GM19240 (cell line): ENCODE measurements around the gene CLCN1.
"Not testable (repeated sequence)": the region's sequence is repeated elsewhere in the genome, so short reads cannot be mapped to it uniquely, and the experiment has no call there.

Source experiments
- DNase-seq: peaks from one replicate; pipeline ENCODE4 v3.0.0; 2011; ENCODE audit warnings: low spot score; ENCODE audit not compliant: insufficient read length

CLCN1 gene

GRCh38 chr7:143384661-143385631, 69.0 kb downstream of the CLCN1 start:
- no peak for DNase-seq

- DNase-seq: no peak
Observed at GRCh38 chr7:143385891-143386781, 70.2 kb downstream of the CLCN1 start.

GRCh38 chr7:143387156-143387975, 71.5 kb downstream of the CLCN1 start:
- DNase-seq: no peak

GRCh38 chr7:143388051-143388450, 72.1 kb downstream of the CLCN1 start:
- no peak for DNase-seq

GRCh38 chr7:143388491-143389101, 72.7 kb downstream of the CLCN1 start:
- DNase-seq: no peak

- no peak for DNase-seq
Observed at GRCh38 chr7:143389316-143390103, 73.6 kb downstream of the CLCN1 start.

- no peak for DNase-seq
Observed at GRCh38 chr7:143390104-143390772, 74.3 kb downstream of the CLCN1 start.

GRCh38 chr7:143390773-143391317, 74.9 kb downstream of the CLCN1 start:
- DNase-seq: no peak

GRCh38 chr7:143391462-143392404, 75.8 kb downstream of the CLCN1 start:
- DNase-seq: no peak

- DNase-seq: not testable (repeated sequence)
Observed at GRCh38 chr7:143392427-143392826, 76.5 kb downstream of the CLCN1 start.

- DNase-seq: no peak
Observed at GRCh38 chr7:143392875-143393266, 77.0 kb downstream of the CLCN1 start.

GRCh38 chr7:143393267-143394041, 77.5 kb downstream of the CLCN1 start:
- no peak for DNase-seq

GRCh38 chr7:143394068-143394467, 78.2 kb downstream of the CLCN1 start:
- DNase-seq: no peak

- no peak for DNase-seq
Observed at GRCh38 chr7:143394777-143395176, 78.9 kb downstream of the CLCN1 start.

- no peak for DNase-seq
Observed at GRCh38 chr7:143395187-143396149, 79.6 kb downstream of the CLCN1 start.

- DNase-seq: no peak
Observed at GRCh38 chr7:143396182-143396581, 80.3 kb downstream of the CLCN1 start.
